Cardiac fibroblast (primary cell): ENCODE measurements around the gene SYCP2.

ENCODE experiments used
- DNase-seq, 2 donors: peaks; one replicate each; pipeline versions ENCODE4 v3.0.0 to v3.0.0-alpha.2; 2010; ENCODE audit warnings: low read depth in 2 of 2
- H3K4me3 ChIP-seq, 2 donors: replicated peaks in 1 of 2; 1 replicate in 1 of 2; 2 replicates in 1 of 2; pipeline ENCODE4 v1.5.1; 2011; ENCODE audit warnings: low read depth in 2 of 2, low read length in 2 of 2, mild to moderate bottlenecking in 2 of 2, moderate library complexity in 1 of 2
- TF ChIP-seq, protein P1 (sequence below): IDR thresholded peaks from one replicate; pipeline ENCODE4 v1.5.1; 2011; ENCODE audit warnings: low read depth, mild to moderate bottlenecking, low read length, inconsistent platforms

The SYCP2 gene

DNA sequence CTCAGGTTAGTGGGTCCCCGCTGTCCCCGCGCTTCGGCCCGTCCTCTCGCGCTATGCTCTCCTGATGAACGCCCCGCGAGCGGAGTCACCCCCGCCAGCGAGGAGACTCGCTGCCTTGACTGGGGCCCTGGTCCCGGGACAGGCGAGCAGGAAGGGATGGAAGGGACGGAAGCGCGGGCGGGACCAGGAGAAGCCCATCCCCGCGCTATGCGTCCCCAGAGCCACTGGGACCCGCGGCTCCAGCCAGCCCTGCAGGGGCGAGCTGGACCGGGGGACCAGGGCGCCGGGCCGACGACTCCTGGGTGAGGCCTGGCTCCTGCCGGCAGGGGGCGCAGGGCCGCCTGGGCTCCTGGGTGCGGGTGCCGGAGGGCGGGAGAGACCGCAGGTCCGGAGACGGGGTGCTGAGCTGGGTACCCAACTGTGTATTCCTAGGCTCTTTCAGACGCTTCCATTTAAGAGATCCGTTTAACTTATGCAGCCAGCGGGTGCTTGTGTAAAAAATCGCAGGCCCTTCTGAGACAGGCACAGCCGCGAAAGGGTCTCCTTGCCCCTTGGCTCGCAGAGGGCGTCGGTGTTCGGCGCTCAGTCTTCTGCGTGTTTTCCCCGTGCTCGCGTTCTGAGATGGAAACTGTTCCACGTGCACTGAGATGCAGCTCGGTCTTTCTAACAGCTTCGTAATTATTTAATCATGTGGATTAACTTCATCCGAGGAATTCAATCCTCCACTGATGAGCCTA, 580 bp upstream of the SYCP2 start:
- peak overlapping the region; percentile 69 to 76 for H3K4me3 ChIP-seq
- TF ChIP-seq, protein P1, sequence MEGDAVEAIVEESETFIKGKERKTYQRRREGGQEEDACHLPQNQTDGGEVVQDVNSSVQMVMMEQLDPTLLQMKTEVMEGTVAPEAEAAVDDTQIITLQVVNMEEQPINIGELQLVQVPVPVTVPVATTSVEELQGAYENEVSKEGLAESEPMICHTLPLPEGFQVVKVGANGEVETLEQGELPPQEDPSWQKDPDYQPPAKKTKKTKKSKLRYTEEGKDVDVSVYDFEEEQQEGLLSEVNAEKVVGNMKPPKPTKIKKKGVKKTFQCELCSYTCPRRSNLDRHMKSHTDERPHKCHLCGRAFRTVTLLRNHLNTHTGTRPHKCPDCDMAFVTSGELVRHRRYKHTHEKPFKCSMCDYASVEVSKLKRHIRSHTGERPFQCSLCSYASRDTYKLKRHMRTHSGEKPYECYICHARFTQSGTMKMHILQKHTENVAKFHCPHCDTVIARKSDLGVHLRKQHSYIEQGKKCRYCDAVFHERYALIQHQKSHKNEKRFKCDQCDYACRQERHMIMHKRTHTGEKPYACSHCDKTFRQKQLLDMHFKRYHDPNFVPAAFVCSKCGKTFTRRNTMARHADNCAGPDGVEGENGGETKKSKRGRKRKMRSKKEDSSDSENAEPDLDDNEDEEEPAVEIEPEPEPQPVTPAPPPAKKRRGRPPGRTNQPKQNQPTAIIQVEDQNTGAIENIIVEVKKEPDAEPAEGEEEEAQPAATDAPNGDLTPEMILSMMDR, result peak; percentile 60
- DNase-seq, result peak; percentile 68 to 70

DNA sequence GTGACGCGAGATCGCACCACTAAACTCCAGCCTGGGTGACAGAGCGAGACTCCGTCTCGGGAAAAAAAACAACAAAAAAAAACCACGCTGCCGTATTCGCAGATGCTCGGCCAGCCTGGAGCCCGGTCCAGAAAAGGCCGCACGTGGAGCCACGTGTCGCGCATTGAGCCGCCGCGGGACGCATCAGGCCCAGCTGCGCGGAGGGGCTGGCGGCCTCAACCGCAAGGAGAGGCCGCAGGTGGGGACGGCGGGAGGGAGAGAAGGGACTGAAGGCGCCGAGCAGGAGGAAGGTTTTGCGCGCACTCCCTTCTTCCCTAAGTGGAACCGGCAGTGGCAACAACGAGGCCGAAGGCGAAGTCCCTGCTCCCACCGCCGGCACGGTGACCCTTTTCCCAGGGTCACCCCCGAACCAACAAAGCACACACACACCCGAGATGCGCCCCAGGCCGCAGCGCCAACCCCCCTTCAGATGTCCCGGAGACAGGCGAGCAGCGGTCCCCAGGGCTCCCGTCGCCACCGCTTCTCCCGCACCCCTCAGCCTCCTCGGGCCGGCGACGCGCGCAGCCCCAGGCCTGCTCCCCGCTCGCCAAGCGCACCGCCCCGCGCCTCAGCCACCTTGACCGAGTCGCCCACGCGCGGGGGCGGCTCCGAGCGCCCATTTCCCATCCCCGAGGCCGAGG, 681 bp downstream of the SYCP2 start:
- no peak overlapping the region for H3K4me3 ChIP-seq
- TF ChIP-seq, protein P1, result no peak
- no peak for DNase-seq

DNA sequence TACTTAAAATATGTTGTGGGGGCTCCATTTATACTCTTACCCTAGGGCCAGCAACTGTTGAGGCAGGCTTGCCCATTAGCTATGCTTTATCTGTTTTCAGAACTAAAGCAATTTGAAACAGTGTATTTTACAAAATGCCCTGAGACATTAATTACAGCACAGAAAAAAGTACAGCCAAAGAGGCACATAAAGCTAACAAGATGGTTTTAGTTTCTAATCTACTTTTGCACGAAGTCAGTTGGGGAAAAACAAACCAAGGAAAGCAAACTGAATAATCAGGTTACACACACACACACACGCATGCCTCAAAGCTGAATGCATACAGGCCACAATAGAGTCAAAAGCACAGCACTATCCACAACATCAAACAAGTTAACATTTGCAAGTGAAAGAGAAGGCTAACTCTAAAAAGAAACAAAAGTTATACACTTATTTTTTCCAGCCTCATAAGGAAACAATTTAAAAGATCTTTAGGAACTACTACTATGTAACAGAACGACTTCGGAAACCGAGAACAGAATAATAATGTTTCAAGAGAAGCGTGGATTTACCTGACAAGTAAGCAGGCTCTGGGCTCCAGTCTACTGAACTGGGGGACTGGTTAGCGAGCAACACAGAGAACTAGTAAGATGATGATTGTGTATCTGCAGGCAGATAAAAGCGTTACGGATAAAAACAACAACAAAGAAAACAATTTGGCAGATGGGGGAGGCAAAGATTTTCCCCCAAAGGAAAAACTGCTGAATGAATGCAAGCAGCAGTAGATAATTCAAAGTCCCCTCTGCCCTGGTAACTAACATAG, 1.7 kb downstream of the SYCP2 start:
- no peak overlapping the region for H3K4me3 ChIP-seq
- TF ChIP-seq, protein P1, result no peak
- no peak for DNase-seq

DNA sequence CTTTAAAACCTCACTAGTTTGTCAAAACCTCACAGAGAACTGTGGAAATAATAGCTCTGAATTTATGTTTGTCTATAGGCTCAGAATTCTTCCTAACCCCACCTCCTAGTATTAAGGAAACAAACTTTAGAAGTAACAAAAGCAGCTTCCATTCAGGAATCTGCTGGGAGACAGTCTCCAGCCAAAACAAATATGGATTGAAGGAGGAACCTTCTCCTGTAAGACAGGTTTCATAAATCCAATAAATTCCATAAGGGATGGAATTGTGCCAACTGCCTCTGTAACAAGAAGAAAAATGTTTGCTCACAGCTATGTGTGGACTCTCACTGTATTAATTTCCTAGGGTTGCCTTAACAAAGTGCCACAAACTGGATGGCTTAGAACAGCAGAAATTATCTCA, 7.5 kb downstream of the SYCP2 start:
- DNase-seq, result no peak
- TF ChIP-seq, protein P1, result no peak
- H3K4me3 ChIP-seq, result no peak overlapping the region

DNA sequence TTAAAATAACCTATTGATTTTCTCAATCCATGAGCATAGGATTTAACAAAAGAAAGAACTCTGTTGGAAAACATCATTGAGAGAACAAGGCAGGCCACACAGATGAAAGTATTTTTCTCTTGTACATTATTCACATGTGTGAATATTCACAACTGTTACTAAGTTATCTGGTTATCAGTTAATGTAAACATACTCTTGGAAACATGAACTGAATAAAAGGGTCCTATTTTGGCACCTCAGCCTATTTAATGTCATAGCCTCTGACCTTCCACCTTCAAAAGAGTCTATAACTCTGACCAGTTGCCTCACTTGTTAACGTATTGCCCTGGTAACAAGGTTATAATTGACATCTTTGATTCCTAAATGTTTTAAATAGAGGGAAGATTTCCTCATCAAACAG, 8.1 kb downstream of the SYCP2 start:
- TF ChIP-seq, protein P1, result no peak
- DNase-seq, result no peak
- no peak overlapping the region for H3K4me3 ChIP-seq

DNA sequence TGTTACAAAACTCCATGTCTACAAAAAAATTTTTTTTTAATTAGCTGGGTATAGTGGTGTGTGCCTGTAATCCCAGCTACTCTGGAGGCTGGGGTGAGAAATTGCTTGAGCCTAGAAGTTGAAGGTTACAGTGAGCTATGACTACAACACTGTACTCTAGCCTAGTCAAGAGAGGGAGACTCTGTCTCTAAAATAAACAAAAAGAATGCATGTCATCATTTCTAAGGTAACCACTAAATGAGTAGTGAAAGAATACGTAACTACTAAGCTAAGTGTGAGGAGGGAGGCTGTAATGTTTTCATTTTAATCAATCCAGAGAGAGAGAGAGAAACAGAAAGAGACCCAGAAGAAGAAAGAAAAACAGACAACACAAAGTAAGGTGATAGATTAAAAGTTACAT, 9.9 kb downstream of the SYCP2 start:
- TF ChIP-seq, protein P1, result no peak
- H3K4me3 ChIP-seq, result no peak overlapping the region
- DNase-seq, result no peak
